ENCODE data around the gene RBM45.

The RBM45 gene

GRCh38 chr2:178163911-178164310, 51.7 kb downstream of the RBM45 start:
- no peak for DNase-seq

DNA sequence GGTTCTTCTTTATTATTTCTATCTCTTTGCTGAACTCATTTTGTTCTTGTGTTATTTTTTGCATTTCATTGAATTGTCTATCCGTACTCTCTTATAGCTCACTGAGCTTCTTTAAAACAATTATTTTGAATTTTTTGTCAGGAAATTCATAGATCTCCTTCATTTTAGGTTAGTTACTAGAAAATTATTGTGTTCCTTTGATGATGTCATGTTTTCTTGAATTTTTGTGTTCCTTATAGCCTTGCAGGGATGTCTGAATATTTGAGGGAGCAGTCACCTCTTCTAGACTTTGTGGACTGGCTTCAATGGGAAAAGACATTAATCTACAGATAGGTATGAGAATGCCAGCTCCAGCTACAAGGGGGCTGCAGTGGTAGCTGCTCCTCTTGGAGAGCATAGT, 61.4 kb downstream of the RBM45 start:
- no peak for DNase-seq

DNA sequence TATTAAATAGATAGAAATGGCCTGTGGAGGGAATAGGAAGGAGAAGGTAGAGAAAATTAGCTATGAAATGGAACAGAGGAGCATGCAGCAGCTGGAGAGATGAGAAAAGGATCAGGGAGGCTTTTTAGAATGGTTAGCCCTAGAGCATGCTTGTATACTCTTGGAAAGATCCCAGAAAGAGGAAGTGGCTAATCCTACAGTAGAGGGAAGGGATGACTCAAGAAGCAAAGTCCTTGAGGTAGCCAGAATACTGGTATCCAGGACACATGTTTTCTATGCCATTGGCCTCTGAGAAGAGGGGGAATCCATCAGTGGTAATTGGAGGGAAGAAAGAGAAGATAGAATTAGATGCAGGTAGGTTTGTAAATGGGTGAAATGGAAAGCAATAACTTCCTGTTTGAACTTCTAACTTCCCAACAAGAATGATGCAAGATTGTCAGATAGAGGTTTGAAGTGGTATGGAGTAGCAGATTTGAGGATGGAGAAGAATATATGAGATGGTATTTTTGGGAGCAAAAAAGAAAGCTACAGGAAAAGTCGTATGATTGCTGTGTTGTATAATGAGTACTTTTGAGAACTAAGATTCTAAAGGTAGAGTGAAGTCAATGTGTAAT, 64.9 kb downstream of the RBM45 start:
- no peak for DNase-seq

All from KG1 (cell line).